Stimulated activated CD8-positive, alpha-beta memory T cell treated with anti-CD3 and anti-CD28 coated beads, Interleukin-7, amount 100 ng/mL, for 24 hours (primary cell): ENCODE data around the gene GTF3C2.

ENCODE experiments used
- DNase-seq: peaks from one replicate; pipeline ENCODE4 v3.0.0-alpha.2; 2020; ENCODE audit warnings: low read depth

Gene GTF3C2, protein sequence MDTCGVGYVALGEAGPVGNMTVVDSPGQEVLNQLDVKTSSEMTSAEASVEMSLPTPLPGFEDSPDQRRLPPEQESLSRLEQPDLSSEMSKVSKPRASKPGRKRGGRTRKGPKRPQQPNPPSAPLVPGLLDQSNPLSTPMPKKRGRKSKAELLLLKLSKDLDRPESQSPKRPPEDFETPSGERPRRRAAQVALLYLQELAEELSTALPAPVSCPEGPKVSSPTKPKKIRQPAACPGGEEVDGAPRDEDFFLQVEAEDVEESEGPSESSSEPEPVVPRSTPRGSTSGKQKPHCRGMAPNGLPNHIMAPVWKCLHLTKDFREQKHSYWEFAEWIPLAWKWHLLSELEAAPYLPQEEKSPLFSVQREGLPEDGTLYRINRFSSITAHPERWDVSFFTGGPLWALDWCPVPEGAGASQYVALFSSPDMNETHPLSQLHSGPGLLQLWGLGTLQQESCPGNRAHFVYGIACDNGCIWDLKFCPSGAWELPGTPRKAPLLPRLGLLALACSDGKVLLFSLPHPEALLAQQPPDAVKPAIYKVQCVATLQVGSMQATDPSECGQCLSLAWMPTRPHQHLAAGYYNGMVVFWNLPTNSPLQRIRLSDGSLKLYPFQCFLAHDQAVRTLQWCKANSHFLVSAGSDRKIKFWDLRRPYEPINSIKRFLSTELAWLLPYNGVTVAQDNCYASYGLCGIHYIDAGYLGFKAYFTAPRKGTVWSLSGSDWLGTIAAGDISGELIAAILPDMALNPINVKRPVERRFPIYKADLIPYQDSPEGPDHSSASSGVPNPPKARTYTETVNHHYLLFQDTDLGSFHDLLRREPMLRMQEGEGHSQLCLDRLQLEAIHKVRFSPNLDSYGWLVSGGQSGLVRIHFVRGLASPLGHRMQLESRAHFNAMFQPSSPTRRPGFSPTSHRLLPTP

DNA sequence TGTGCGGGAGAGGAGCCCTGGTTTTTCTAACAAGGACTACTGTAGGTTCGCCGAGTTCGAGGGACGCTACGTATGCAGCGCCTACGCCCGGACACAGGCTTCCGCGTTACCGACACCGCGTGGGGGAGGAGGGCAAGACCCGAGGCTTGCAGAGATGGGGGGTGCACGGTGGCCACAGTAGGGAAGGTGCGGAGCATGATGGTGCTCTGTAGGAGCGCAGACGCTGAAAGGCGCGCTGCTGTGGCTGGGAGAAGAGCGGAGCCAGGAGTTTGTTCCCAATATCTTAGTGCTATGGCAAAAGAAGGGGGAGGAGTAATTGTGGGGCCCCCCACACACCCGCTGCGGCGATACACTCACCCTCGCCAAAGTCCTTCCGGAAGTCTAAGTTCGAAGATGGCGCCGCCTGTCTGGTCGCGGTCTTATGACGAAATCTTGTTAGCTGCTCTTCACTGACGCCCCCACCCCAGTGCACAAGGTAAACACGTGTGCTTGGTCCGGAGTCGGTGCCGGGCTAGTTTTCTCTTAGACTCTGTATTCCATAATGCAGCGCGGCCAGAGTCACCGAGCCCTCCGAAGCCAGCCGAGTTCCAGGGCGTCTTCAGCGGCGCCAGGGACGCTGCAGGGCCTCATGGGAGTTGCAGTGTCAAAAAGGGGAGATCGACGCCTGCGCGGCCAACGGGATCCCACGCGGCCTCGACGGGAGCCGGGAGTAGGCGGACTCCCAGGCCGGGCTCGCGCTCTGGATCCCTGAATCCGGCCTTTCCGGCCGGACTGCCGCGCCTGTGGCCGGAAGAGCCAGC is at the start of gene GTF3C2:
Gene GTF3C2, minus strand, starts transcription at position 383 of the 800 bp plus-strand sequence. CDS start 13,210 bp downstream, outside the sequence.
- peak; percentile 85 for DNase-seq

DNA sequence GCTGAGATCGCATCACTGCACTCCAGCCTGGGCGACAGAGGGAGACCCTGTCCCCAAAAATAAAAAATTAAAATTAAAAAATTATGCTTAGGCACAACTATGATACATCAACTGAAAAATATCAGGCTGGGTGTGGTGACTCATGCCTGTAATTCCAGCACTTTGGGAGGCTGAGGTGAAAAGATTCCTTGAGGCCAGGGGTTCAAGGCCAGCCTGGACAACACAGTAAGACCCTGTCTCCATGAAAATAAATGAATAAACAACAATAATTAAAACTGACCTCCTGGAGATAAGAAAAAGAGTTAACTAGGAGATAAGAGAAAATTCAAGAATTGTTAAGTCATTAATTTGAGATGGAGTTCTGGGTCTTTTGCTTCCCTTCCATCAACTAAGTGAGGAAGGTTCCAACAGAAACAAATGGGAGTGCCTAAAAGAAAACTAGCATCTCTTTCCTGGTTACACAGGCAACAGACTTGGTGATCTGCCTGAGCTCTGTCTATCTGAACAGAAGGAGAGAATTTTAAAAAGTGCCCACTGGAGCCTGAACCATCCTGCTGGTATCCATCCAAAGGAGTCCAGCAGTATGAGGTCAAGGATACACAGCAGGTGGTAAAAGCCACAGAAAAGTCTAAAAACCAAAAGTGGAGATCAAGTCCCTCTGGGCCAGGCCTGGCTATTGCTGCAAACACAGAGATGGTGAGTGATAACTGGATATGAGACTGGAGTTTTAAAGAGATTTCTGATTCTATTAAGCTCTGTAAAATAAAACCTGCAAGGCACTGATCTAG is 44.0 kb upstream of the GTF3C2 start:
- DNase-seq: no peak

DNA sequence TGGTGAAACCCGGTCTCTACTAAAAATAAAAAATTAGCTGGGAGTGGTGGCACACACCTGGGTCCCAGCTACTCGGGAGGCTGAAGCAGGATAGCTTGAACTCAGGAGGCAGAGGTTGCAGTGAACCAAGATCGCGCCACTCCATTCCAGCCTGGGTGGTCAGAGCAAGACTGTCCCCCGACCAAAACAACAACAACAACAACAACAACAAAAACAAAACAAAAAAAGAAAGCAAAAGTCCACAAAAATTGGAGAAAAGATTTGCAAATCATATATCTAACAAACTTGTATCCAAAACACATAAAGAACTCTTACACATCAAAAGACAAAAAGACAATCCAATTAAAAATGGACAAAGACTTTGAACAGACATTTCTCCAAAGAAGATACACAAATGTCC is 42.4 kb upstream of the GTF3C2 start:
- no peak for DNase-seq

DNA sequence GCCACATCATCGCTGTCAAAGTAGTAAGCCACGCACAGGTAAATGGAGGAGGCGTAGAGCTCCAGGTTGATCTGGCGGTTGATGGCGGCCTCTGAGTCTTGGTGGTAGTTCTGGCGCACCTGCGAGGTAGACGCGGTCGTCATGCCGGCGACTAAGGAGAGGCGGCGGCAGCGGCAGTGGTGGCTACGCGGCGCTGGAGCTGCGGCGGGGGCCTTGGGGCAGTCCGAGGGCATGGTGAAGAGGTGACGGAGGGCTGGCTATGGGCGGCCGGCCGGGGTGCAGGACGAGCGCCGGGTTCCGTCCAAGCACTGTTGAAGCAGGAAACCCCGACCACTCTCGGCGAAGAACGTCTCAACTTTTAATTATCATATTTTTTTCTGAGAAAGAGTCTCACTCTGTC is 36.7 kb upstream of the GTF3C2 start:
- DNase-seq: no peak

DNA sequence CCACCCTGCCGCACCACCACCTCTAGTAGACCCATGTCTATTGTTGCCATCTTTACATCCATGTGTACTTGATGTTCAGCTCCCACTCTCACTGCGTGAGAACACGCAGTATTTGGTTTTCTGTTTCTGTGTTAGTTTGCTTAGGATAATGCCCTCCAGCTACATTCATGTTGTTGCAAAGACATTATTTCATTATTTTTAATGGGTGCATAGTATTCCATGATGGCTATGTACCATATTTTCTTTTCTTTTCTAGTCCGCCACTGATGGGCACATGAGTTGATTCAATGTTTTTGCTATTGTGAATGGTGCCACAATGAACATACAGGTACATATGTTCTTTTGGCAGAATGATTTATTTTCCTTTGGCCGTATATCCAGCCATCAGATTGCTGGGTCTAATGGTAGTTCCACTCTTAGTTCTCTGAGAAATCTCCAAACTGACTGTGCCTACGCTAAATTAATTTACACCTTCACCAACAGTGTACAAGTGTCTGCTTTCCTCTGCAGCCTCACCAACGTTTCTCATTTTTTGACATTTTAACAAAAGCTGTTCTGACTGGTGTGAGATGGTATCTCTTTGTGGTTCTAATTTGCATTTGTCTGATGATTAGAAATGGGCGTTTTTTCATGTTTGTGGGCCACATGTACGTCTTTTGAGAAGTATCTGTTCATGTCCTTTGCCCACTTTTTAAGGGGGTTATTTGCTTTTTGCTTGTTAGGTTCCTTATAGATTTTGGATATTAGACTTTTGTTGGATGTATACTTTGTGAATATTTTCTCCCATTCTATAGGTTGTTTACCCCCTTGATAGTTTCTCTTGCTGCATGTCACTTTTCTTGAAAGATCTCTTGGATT is 34.5 kb upstream of the GTF3C2 start:
- DNase-seq: no peak

DNA sequence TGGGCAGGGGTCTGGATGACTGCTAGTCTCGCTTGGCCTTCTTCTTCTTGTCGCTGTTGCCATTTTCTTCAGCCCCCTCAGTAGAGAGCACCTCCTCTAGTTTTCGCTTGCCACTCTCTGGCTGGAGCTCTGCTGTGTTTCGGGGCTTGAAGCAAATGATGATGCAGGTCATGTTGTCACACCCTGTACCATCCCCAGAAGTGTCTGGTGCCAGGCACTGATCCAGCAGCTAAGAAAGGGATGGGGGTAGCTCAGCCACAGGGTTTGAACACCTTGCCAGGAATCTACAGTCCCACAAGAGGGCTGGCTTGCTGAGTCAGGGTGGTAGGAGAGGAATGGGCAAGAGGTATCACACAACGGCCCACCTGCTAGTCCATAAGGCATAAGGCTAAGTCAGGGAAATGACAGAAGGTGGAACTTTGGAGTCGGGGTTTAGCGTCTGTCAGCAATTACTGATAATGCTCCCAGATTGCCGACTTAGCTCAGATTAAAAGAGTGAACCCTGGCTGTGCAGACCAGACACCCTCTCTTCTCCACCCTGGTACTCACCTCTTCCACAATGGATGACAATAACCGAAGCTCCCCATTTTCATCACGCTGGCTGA is 25.1 kb upstream of the GTF3C2 start:
- no peak for DNase-seq

DNA sequence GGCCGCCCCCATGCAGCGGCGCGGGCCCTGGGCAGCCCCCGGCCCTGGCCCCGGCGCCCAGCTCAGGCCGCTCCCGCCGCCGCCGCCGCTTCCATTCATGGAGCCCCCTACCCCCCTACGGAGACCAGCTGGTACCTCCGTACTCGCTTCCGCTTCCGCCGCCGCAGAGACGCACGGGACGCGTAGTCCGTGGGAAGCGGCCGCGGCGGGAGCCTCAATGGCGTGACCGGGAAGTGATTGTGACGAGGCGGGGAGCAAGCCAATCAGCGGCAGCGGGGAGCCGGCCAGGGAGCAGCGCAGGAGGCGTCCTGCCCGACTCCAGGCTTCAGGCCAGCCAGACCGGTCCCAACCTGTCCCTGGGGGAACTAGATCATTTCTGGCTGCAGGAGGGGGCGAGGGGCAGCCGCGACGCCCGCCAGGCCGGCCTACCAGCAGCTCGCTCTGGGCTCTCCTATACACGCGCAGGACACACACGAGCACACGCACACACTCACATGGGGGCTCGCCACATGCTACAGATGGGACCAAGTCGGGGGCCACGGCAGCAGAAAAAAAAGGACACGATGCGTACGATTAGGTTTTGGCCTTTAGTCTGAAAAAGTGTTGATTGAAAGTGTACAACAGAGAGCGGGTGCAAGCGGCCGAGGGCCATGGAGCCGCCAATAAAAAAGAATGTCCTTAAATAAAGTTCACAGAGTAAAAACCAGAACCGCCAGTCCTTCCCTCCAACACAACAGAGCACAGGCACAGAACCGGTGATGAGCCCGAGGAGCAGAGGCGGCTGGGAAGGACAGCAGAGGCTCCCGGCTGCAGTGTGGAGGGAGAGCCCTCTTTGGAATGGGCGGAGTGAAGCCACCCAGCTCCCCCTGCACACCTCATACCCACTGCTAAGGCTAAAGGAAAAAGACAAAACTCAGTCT is 24.3 kb upstream of the GTF3C2 start, which contains the start of gene ZNF513:
Gene ZNF513, minus strand, starts transcription at position 109 of the 920 bp plus-strand sequence. CDS start 208 bp downstream, outside the sequence.
- DNase-seq: peak; percentile 75

DNA sequence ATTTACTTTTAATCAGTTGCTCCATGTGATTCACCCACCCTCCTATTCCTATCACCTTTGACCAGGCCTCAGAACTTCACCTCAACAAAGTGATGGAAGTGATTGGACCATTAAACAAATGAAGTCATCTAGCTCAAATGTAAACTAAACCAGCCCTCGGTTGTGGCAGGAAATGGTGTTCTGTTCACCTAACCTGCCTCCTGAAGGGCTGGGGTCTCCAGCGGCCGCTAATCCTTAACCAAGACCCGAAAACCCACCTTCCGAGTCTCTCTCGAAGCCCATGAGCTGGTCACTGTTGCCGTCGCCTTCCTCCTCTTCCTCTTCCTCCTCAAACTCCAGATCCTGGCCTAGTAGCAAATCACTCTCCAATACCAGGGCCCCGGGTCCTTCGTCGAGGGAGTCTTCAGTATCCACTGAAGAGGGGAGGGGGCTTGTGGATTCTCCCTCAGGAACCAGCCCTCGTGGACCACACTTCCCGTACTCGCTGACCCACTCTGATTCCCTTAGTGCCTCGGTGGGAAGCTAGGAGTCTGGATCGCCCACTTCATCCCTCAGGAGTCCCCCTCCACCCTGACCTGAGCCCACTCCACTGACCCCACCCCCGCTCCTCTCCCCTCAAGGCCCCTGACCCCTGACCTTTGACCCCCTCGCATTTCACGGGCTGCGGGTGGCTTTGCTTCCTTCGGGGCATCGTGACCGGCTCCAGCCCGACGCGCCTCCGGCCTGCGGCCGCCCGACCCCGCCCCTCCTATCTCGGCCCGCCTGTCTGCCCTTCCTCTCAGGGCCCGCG is 23.5 kb upstream of the GTF3C2 start:
- DNase-seq: no peak

DNA sequence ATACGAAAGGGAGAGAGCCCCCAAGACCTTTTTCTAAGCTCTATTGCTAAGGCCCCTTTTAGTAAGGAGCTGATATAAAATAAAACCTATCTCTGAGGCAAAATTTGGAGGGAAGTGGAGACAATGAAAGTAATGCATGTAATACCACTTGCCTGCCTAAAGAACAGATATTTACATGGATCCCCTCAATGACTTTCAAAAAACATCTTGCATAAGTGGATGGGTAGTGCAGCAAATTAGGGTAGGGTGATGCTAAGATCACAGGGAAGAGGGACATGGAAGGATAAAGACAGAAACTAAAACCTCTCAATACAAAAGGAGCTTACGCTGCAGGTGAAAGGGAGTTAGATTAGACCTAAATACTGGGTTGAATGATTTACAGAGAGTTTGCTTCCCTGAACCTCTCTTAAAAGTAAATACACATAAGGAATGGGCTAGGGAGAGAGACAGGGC is 22.8 kb upstream of the GTF3C2 start:
- DNase-seq: no peak

DNA sequence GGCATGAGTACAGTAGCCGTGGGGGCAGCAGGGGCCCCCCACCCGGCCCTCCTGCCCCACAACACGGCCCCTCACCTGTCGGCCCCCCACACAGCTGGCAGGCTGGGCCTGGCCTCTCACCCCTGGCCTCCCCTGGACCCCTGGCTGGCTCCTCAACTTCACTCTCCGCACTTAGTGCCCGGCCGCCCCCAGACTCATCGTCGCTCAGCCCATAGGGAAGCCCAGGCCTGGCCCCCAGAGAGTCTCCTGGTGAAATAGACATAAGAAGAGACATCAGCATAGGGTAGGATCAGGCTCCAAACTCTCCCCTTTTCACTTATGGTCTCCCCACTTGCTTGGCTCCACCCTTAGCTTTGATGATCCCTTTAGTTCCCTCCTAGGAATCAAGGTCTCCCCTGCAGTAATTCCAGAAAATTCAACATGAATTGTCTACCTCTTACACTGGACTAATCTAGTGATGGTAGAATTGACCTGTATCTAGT is 22.3 kb upstream of the GTF3C2 start:
- no peak for DNase-seq

DNA sequence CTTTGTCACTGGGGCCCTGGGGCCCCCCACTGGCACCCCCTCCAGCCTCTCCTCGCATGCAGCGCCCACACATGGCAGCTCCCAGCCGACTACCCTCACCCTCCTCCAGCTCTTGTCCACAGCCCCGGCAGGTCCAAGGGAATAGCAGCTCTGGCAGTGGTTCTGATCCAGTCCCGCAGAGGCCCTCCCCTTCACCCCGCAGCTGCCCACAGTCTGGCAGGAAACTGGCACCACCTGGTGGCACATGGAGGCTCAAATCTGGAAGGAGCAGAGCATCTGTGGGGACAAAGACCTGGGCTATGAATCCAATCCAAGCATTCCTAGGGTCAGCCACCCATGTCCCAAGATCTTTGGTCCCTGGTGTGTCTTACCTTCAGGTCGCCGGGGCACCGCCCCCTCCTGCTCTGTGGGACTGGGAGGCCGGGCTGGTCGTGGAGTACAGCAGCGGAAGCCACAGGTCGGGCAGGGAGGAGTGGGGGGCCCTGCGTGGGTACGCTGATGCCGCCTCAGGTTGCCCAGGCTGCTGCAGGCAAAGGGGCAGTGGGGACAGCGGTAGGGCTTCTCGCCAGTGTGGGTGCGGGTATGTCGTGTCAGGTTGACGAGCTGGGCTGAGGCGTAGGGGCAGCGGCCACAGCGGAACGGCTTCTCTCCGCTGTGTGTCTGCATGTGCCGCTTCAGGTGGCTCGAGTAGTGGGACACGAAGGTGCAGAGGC is 21.7 kb upstream of the GTF3C2 start:
- no peak for DNase-seq

DNA sequence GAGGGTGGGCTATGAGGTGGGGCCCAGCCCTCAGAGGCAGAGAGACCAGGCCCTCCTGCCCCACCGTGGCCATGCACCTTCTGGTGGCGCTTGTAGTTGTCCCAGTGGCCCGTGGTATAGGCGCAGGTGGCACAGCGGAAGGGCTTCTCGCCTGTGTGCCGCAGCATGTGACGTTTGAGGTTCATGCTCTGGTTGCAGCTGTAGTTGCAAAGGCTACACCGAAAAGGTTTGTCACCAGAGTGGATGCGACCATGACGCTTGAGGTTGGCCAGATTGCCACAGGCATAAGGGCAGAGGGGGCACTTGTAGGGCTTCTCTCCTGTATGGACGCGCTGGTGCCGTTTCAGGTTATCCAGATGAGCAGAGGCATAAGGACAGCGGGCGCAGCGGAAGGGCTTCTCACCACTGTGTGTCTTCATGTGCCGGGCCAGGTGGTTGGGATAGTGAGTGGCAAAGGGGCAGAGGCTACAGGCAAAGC is 21.1 kb upstream of the GTF3C2 start:
- DNase-seq: no peak

DNA sequence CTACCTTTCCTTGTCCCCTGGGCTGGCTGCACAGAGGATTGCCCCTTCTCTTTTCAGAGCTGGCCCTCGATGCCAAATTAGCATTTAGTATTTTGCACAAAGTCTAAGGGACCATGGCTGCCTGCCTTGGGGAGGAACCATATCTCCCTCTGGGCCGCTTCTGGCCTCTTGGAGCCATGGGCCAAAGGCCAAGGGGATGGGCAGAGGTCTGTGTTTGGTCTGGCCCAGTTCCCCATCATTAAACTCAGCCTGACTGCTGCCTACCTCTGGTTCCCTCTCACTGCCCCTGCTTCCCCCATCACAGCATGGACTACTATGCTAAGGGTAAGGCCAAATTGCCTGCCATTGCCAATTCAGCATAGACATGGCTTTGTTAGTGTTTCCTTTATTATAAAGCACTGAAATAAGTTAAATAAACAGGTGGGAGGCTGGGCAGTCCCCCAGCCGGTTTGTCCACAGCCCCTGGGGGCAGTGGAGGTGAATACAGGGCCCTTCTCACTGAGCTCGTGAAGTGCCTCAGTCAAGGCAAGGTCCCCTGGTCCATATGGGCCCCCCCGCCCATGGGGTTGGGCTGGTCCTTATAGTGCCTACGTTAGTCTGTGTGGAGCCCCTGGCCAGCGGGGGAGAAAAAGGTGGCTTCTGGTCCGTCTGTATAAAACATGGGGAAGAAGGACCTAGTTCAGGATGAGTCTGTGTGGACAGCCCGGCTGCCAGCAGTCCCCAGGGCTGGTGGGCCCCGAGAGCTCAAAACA is 20.5 kb upstream of the GTF3C2 start:
- no peak for DNase-seq

DNA sequence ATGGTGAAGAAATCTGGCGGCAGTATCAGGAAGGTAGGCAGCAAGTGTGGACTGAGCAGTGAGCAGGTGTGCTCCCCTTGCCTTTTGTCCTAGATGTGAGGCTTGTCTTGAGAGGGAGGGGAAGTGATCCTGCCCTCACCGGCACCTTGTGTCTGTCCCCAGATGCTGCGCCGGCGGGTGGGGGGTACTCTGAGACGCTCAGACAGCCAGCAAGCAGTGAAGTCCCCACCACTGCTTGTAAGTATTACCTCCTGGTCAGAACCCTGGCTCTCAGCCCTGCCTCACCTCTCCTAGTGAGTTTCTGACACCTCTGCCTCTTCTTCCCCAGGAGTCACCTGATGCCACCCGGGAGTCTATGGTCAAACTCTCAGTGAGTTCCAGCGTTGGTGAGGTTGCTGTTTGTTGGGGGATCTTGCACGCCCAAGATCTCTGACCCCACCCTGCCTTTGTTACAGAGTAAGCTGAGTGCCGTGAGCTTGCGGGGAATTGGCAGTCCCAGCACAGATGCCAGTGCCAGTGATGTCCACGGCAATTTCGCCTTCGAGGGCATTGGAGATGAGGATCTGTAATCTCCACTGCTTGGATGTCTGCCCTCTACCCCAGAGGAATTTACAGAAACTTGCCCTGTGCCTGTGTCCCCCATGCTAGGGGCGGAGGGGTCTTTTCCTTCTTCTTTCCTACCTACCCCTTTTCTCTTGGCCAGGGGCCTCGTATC is 19.7 kb upstream of the GTF3C2 start:
- no peak for DNase-seq

DNA sequence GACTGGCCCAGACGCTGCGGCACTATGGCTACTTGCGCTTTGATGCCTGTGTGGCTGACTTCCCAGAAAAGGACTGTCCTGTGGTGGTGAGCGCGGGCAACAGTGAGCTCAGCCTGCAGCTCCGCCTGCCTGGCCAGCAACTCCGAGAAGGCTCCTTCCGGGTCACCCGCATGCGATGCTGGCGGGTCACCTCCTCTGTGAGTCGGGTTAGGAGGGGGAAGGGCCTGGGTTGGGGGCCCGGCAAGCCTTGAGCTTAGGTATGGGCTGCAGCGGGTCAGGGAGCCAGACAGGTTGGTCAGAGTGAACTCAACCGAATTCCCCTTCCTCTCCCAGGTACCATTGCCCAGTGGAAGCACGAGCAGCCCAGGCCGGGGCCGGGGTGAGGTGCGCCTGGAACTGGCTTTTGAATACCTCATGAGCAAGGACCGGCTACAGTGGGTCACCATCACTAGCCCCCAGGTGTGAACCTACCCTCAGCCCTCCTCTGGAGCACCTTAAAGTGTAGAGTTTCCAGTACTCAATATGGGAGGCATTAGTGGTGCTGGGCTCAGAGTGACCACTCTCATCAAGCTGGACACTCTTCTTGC is 19.0 kb upstream of the GTF3C2 start:
- DNase-seq: no peak
